ENCODE results near the gene ATP6V1G1. TPM values are rescaled to one million over a fixed set of nuclear protein-coding genes. Genes with fewer than 3 reads are reported as not detected.

The ATP6V1G1 gene
- polyA plus RNA-seq, 1 donor from 2014 or later, result 802 TPM

DNA sequence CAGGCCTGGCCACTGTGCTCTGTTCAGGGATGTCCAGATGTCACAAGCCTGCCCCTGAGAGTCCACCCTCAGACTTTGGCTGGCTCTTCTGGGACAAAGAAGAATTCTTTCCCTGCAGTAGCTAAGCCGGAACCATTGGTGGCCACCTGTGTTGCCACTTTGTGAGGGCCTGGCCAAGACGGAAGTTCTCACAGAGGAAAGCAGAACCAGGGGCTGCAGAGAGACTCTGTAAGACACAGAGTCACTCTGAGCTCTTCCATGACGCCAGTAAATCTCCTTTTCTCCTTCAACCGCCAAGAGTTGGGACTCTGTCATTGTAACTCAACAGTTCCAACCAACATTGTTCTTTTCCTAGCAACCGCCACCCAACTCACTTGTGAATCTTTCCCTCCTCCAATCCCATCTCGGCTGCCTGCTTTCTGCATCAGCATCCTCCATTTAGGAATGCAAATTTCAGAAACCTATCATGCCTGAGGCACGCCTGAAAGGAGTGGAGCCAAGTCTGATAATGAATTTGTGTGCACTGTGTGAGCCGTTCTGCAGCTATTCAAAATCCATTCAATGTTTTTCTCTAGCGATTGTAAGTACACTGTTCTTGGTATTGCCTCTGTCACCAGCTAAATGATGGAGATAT, 37.8 kb upstream of the ATP6V1G1 start (continued):
- no peak for TF ChIP-seq TAF1 (IDR thresholded peaks at IDR 0.05; ENCODE audit: low read depth)

GRCh38 chr9:114551750-114552685, 35.6 kb upstream of the ATP6V1G1 start:
- Histone ChIP-seq H3K27me3 (ENCODE audit: insufficient read depth, low read depth, low read length) (no peaks in the 10 kb centered on the region), H3K4me3 (ENCODE audit: low read length) (no peak overlapping the region), H3K9ac (ENCODE audit: low read length) (no peak overlapping the region), H3K27ac (ENCODE audit: low read length) (no peak overlapping the region), H3K4me2 (ENCODE audit: low read length) (no peak overlapping the region), H3K9me2 (ENCODE audit: insufficient read depth, low read length) (no peaks in the 10 kb centered on the region), H3K9me3 (ENCODE audit: low read length) (no peaks in the 10 kb centered on the region), H3K79me2 (replicated peaks; ENCODE audit: insufficient read depth, low read length) (no peaks in the 10 kb centered on the region), H4K20me1 (ENCODE audit: insufficient read depth) (no peaks in the 10 kb centered on the region), H3F3A (ENCODE audit: insufficient read depth, low read length, poor library complexity, severe bottlenecking) (no peaks in the 10 kb centered on the region), H2AFZ (ENCODE audit: low read depth, low read length) (no peak overlapping the region), H3K36me3 (ENCODE audit: insufficient read depth, low read length) (no peaks in the 10 kb centered on the region)
- TF ChIP-seq EP300 (conservative IDR thresholded peaks at IDR 0.05; ENCODE audit: poor library complexity, severe bottlenecking) (no peak), RAD21 (conservative IDR thresholded peaks at IDR 0.05) (no peak), MXI1 (conservative IDR thresholded peaks at IDR 0.05; ENCODE audit: poor library complexity, severe bottlenecking) (no peak), TAF1 (IDR thresholded peaks at IDR 0.05; ENCODE audit: low read depth) (no peak), POLR2AphosphoS5 (IDR thresholded peaks at IDR 0.05) (no peak), REST (IDR thresholded peaks at IDR 0.05; ENCODE audit: borderline replicate concordance) (no peak), EZH2 (IDR thresholded peaks at IDR 0.05; ENCODE audit: borderline replicate concordance, insufficient read depth, low read length, poor library complexity, severe bottlenecking) (no peak)
- TF ChIP-seq, protein P1, sequence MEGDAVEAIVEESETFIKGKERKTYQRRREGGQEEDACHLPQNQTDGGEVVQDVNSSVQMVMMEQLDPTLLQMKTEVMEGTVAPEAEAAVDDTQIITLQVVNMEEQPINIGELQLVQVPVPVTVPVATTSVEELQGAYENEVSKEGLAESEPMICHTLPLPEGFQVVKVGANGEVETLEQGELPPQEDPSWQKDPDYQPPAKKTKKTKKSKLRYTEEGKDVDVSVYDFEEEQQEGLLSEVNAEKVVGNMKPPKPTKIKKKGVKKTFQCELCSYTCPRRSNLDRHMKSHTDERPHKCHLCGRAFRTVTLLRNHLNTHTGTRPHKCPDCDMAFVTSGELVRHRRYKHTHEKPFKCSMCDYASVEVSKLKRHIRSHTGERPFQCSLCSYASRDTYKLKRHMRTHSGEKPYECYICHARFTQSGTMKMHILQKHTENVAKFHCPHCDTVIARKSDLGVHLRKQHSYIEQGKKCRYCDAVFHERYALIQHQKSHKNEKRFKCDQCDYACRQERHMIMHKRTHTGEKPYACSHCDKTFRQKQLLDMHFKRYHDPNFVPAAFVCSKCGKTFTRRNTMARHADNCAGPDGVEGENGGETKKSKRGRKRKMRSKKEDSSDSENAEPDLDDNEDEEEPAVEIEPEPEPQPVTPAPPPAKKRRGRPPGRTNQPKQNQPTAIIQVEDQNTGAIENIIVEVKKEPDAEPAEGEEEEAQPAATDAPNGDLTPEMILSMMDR (IDR thresholded peaks at IDR 0.05; ENCODE audit: poor library complexity, severe bottlenecking), result no peak

DNA sequence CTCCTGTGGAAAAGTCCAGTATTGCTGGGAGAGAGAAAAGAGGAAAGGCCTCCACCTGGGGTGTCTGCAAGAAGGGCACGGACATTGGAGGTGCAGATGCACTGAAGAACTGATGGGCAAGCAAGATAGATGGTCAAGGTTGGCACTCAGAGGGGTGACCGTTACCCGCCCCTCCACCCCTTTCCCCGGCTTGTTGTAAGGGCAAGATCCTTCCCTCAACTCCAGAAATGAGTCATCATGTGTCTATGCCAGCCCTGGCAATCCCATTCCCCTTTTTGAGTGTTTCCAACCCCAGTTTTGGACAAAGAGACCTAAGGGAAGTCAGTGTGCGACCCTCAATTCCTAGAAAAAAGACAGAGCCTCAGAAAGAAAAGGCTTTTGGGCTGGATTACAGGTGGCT, 34.9 kb upstream of the ATP6V1G1 start:
- H3K9me2 ChIP-seq (ENCODE audit: insufficient read depth, low read length), result no peaks in the 10 kb centered on the region
- H3K9me3 ChIP-seq (ENCODE audit: low read length), result no peaks in the 10 kb centered on the region
- no peaks in the 10 kb centered on the region for H3K36me3 ChIP-seq (ENCODE audit: insufficient read depth, low read length)
- H3K79me2 ChIP-seq (replicated peaks; ENCODE audit: insufficient read depth, low read length), result no peaks in the 10 kb centered on the region
- H3F3A ChIP-seq (ENCODE audit: insufficient read depth, low read length, poor library complexity, severe bottlenecking), result no peaks in the 10 kb centered on the region
- H3K27ac ChIP-seq (ENCODE audit: low read length), result no peak overlapping the region
- H3K4me3 ChIP-seq (ENCODE audit: low read length), result no peak overlapping the region
- H2AFZ ChIP-seq (ENCODE audit: low read depth, low read length), result no peak overlapping the region
- H4K20me1 ChIP-seq (ENCODE audit: insufficient read depth), result no peaks in the 10 kb centered on the region
- H3K4me2 ChIP-seq (ENCODE audit: low read length), result no peak overlapping the region
- TF ChIP-seq TAF1 (IDR thresholded peaks at IDR 0.05; ENCODE audit: low read depth) (no peak), EP300 (conservative IDR thresholded peaks at IDR 0.05; ENCODE audit: poor library complexity, severe bottlenecking) (no peak), POLR2AphosphoS5 (IDR thresholded peaks at IDR 0.05) (no peak), REST (IDR thresholded peaks at IDR 0.05; ENCODE audit: borderline replicate concordance) (no peak), SMC3 (conservative IDR thresholded peaks at IDR 0.05; ENCODE audit: poor library complexity) (no peak), MXI1 (conservative IDR thresholded peaks at IDR 0.05; ENCODE audit: poor library complexity, severe bottlenecking) (no peak), EZH2 (IDR thresholded peaks at IDR 0.05; ENCODE audit: borderline replicate concordance, insufficient read depth, low read length, poor library complexity, severe bottlenecking) (no peak), RAD21 (conservative IDR thresholded peaks at IDR 0.05) (no peak)
- TF ChIP-seq, protein P1 (IDR thresholded peaks at IDR 0.05; ENCODE audit: poor library complexity, severe bottlenecking), result no peak
- H3K27me3 ChIP-seq (ENCODE audit: insufficient read depth, low read depth, low read length), result no peaks in the 10 kb centered on the region
- H3K9ac ChIP-seq (ENCODE audit: low read length), result no peak overlapping the region

Measured in neural cell (in vitro differentiated cells).